Measurements from ENCODE around the gene GBP2. TPM values are rescaled to one million over a fixed set of nuclear protein-coding genes. Genes with fewer than 3 reads are reported as not detected.

GBP2 gene
- 0.10 TPM for polyA plus RNA-seq (2013, experiment 1 of 2)
- not detected for polyA plus RNA-seq (2013, experiment 2 of 2)

GRCh38 chr1:89125913-89126580 is at the start of gene GBP2:
TSS of gene GBP2 (minus strand) at chr1:89126114. CDS start at chr1:89121966, 4,148 bp downstream.
- H3K4me3 ChIP-seq (ENCODE audit: low read length), result no peak within 1 kb of the TSS
- WGBS, result 75% methylated on average over 6 of the region's 6 CpGs
- no peaks in the 10 kb centered on the region for H3K9me3 ChIP-seq (ENCODE audit: insufficient read depth, low read depth, low read length)
- H3K4me1 ChIP-seq (ENCODE audit: insufficient read depth, low read length), result no peaks in the 10 kb centered on the region
- H3K9ac ChIP-seq (ENCODE audit: low read depth, low read length), result no peak within 1 kb of the TSS
- no peaks in the 10 kb centered on the region for H3K36me3 ChIP-seq (ENCODE audit: insufficient read depth, low read length)
- H3K27me3 ChIP-seq (ENCODE audit: insufficient read depth, low read length), result no peaks in the 10 kb centered on the region
- no peak within 1 kb of the TSS for H3K27ac ChIP-seq (ENCODE audit: low read depth, low read length)

- WGBS, result 69% methylated on average over 2 of the region's 3 CpGs
- Histone ChIP-seq H3K36me3 (ENCODE audit: insufficient read depth, low read length) (no peaks in the 10 kb centered on the region), H3K4me3 (ENCODE audit: low read length) (no peak overlapping the region), H3K27ac (ENCODE audit: low read depth, low read length) (no peak overlapping the region), H3K4me1 (ENCODE audit: insufficient read depth, low read length) (no peaks in the 10 kb centered on the region), H3K27me3 (ENCODE audit: insufficient read depth, low read length) (no peaks in the 10 kb centered on the region), H3K9me3 (ENCODE audit: insufficient read depth, low read depth, low read length) (no peaks in the 10 kb centered on the region), H3K9ac (ENCODE audit: low read depth, low read length) (no peak overlapping the region)
These were observed 48.6 kb upstream of the GBP2 start for GRCh38 chr1:89174491-89174890.

GRCh38 chr1:89172468-89173143 is 46.7 kb upstream of the GBP2 start:
- H3K9me3 ChIP-seq (ENCODE audit: insufficient read depth, low read depth, low read length), result no peaks in the 10 kb centered on the region
- WGBS, result 93% methylated on average over 3 of the region's 4 CpGs
- no peak overlapping the region for H3K27ac ChIP-seq (ENCODE audit: low read depth, low read length)
- no peaks in the 10 kb centered on the region for H3K27me3 ChIP-seq (ENCODE audit: insufficient read depth, low read length)
- H3K4me1 ChIP-seq (ENCODE audit: insufficient read depth, low read length), result no peaks in the 10 kb centered on the region
- no peak overlapping the region for H3K4me3 ChIP-seq (ENCODE audit: low read length)
- H3K36me3 ChIP-seq (ENCODE audit: insufficient read depth, low read length), result no peaks in the 10 kb centered on the region
- no peak overlapping the region for H3K9ac ChIP-seq (ENCODE audit: low read depth, low read length)

GRCh38 chr1:89171067-89171438 is 45.1 kb upstream of the GBP2 start:
- Histone ChIP-seq H3K27me3 (ENCODE audit: insufficient read depth, low read length) (no peaks in the 10 kb centered on the region), H3K27ac (ENCODE audit: low read depth, low read length) (no peak overlapping the region), H3K36me3 (ENCODE audit: insufficient read depth, low read length) (no peaks in the 10 kb centered on the region), H3K4me3 (ENCODE audit: low read length) (no peak overlapping the region), H3K9me3 (ENCODE audit: insufficient read depth, low read depth, low read length) (no peaks in the 10 kb centered on the region), H3K9ac (ENCODE audit: low read depth, low read length) (no peak overlapping the region), H3K4me1 (ENCODE audit: insufficient read depth, low read length) (no peaks in the 10 kb centered on the region)

GRCh38 chr1:89170170-89171066 is 44.5 kb upstream of the GBP2 start:
- Histone ChIP-seq H3K9me3 (ENCODE audit: insufficient read depth, low read depth, low read length) (no peaks in the 10 kb centered on the region), H3K9ac (ENCODE audit: low read depth, low read length) (no peak overlapping the region), H3K4me1 (ENCODE audit: insufficient read depth, low read length) (no peaks in the 10 kb centered on the region), H3K27me3 (ENCODE audit: insufficient read depth, low read length) (no peaks in the 10 kb centered on the region), H3K27ac (ENCODE audit: low read depth, low read length) (no peak overlapping the region), H3K36me3 (ENCODE audit: insufficient read depth, low read length) (no peaks in the 10 kb centered on the region), H3K4me3 (ENCODE audit: low read length) (no peak overlapping the region)
- 96% methylated on average over 4 of the region's 4 CpGs for WGBS

- H3K9ac ChIP-seq (ENCODE audit: low read depth, low read length), result no peak overlapping the region
- H3K27ac ChIP-seq (ENCODE audit: low read depth, low read length), result no peak overlapping the region
- no peaks in the 10 kb centered on the region for H3K4me1 ChIP-seq (ENCODE audit: insufficient read depth, low read length)
- no peaks in the 10 kb centered on the region for H3K27me3 ChIP-seq (ENCODE audit: insufficient read depth, low read length)
- 93% methylated on average over 1 of the region's 2 CpGs for WGBS
- H3K4me3 ChIP-seq (ENCODE audit: low read length), result no peak overlapping the region
- no peaks in the 10 kb centered on the region for H3K9me3 ChIP-seq (ENCODE audit: insufficient read depth, low read depth, low read length)
- H3K36me3 ChIP-seq (ENCODE audit: insufficient read depth, low read length), result no peaks in the 10 kb centered on the region
These were observed 43.3 kb upstream of the GBP2 start for GRCh38 chr1:89169166-89169565.

- H3K9me3 ChIP-seq (ENCODE audit: insufficient read depth, low read depth, low read length), result no peaks in the 10 kb centered on the region
- no peaks in the 10 kb centered on the region for H3K27me3 ChIP-seq (ENCODE audit: insufficient read depth, low read length)
- no peaks in the 10 kb centered on the region for H3K4me1 ChIP-seq (ENCODE audit: insufficient read depth, low read length)
- WGBS, result 88% methylated on average over 1 of the region's 2 CpGs
- no peak overlapping the region for H3K27ac ChIP-seq (ENCODE audit: low read depth, low read length)
- no peak overlapping the region for H3K4me3 ChIP-seq (ENCODE audit: low read length)
- H3K36me3 ChIP-seq (ENCODE audit: insufficient read depth, low read length), result no peaks in the 10 kb centered on the region
- no peak overlapping the region for H3K9ac ChIP-seq (ENCODE audit: low read depth, low read length)
These were observed 41.8 kb upstream of the GBP2 start for GRCh38 chr1:89167590-89168230.

- H3K27ac ChIP-seq (ENCODE audit: low read depth, low read length), result no peak overlapping the region
- no peaks in the 10 kb centered on the region for H3K27me3 ChIP-seq (ENCODE audit: insufficient read depth, low read length)
- H3K9ac ChIP-seq (ENCODE audit: low read depth, low read length), result no peak overlapping the region
- no CpG with 5 or more reads among the region's 1 CpG for WGBS
- H3K36me3 ChIP-seq (ENCODE audit: insufficient read depth, low read length), result no peaks in the 10 kb centered on the region
- H3K4me1 ChIP-seq (ENCODE audit: insufficient read depth, low read length), result no peaks in the 10 kb centered on the region
- H3K4me3 ChIP-seq (ENCODE audit: low read length), result no peak overlapping the region
- no peaks in the 10 kb centered on the region for H3K9me3 ChIP-seq (ENCODE audit: insufficient read depth, low read depth, low read length)
These were observed 40.8 kb upstream of the GBP2 start for GRCh38 chr1:89166705-89167104.

GRCh38 chr1:89165811-89166210 is 39.9 kb upstream of the GBP2 start:
- 91% methylated on average over 4 of the region's 5 CpGs for WGBS
- Histone ChIP-seq H3K27me3 (ENCODE audit: insufficient read depth, low read length) (no peaks in the 10 kb centered on the region), H3K4me3 (ENCODE audit: low read length) (no peak overlapping the region)

GRCh38 chr1:89151047-89151446 is 25.1 kb upstream of the GBP2 start:
- WGBS, result 100% methylated on average over 1 of the region's 1 CpG
- no peak overlapping the region for H3K27ac ChIP-seq (ENCODE audit: low read depth, low read length)

More at GRCh38 chr1:89165811-89166210, 39.9 kb upstream of the GBP2 start:
- no peak overlapping the region for H3K27ac ChIP-seq (ENCODE audit: low read depth, low read length)
- H3K4me1 ChIP-seq (ENCODE audit: insufficient read depth, low read length), result no peaks in the 10 kb centered on the region
- no peaks in the 10 kb centered on the region for H3K36me3 ChIP-seq (ENCODE audit: insufficient read depth, low read length)
- H3K9me3 ChIP-seq (ENCODE audit: insufficient read depth, low read depth, low read length), result no peaks in the 10 kb centered on the region
- no peak overlapping the region for H3K9ac ChIP-seq (ENCODE audit: low read depth, low read length)

GRCh38 chr1:89149976-89150375 is 24.1 kb upstream of the GBP2 start:
- H3K27ac ChIP-seq (ENCODE audit: low read depth, low read length), result no peak overlapping the region
- H3K36me3 ChIP-seq (ENCODE audit: insufficient read depth, low read length), result no peaks in the 10 kb centered on the region
- no peaks in the 10 kb centered on the region for H3K4me1 ChIP-seq (ENCODE audit: insufficient read depth, low read length)
- no peaks in the 10 kb centered on the region for H3K27me3 ChIP-seq (ENCODE audit: insufficient read depth, low read length)
- no peak overlapping the region for H3K4me3 ChIP-seq (ENCODE audit: low read length)
- H3K9ac ChIP-seq (ENCODE audit: low read depth, low read length), result no peak overlapping the region
- H3K9me3 ChIP-seq (ENCODE audit: insufficient read depth, low read depth, low read length), result no peaks in the 10 kb centered on the region
- WGBS, result 96% methylated on average over 3 of the region's 3 CpGs

More at GRCh38 chr1:89151047-89151446, 25.1 kb upstream of the GBP2 start:
- no peaks in the 10 kb centered on the region for H3K36me3 ChIP-seq (ENCODE audit: insufficient read depth, low read length)
- no peak overlapping the region for H3K4me3 ChIP-seq (ENCODE audit: low read length)
- no peaks in the 10 kb centered on the region for H3K9me3 ChIP-seq (ENCODE audit: insufficient read depth, low read depth, low read length)
- H3K4me1 ChIP-seq (ENCODE audit: insufficient read depth, low read length), result no peaks in the 10 kb centered on the region
- no peaks in the 10 kb centered on the region for H3K27me3 ChIP-seq (ENCODE audit: insufficient read depth, low read length)
- H3K9ac ChIP-seq (ENCODE audit: low read depth, low read length), result no peak overlapping the region

Data from HUES64 (cell line).